PC-3 (cell line): ENCODE data around the gene SMU1.

ENCODE experiments used
- CTCF ChIP-seq: fragments of 300-600 bp; sonication (generic); conservative IDR thresholded peaks from 2 replicates; pipeline ENCODE4 v1.5.1; 2017; ENCODE audit warnings: antibody characterized with exemption, low read depth, mild to moderate bottlenecking, low read length
- EZH2 ChIP-seq: fragments of 300-600 bp; sonication (generic); IDR thresholded peaks from one replicate; pipeline ENCODE4 v1.6.1; 2017; ENCODE audit warnings: antibody characterized with exemption, mild to moderate bottlenecking, low read length; ENCODE audit not compliant: unreplicated experiment
- EZH2phosphoT487 ChIP-seq: fragments of 300-600 bp; sonication (generic); IDR thresholded peaks from 2 replicates; pipeline ENCODE4 v1.6.1; 2018; ENCODE audit warnings: mild to moderate bottlenecking, antibody characterized with exemption, low read length, borderline replicate concordance

- no peak for TF ChIP-seq CTCF
- no peak for TF ChIP-seq EZH2
- TF ChIP-seq EZH2phosphoT487 = no peak
Measured at GRCh38 chr9:33109850-33110595, 33.5 kb upstream of the SMU1 start.
